Esophagus squamous epithelium (tissue), 5 donors: ENCODE measurements around the gene NFKBIE. TPM values are rescaled to one million over a fixed set of nuclear protein-coding genes. Genes with fewer than 3 reads are reported as not detected.

Experiments used
- DNase-seq: peaks from one replicate; lab custom pipeline; 2025; lab: John Stamatoyannopoulos, UW
- H3K27ac ChIP-seq, 4 donors: fragments of 200-600 bp; sonication (generic); one replicate each; pipeline ENCODE4 v1.5.1; 2016 to 2019; ENCODE audit warnings: mild to moderate bottlenecking in 1 of 4
- H3K27me3 ChIP-seq, 4 donors: fragments of 200-600 bp; sonication (generic); 1 replicate in 3 of 4; 2 replicates in 1 of 4; pipeline versions ENCODE4 v1.5.1 to v1.6.0; 2017 to 2021; ENCODE audit warnings: antibody characterized with exemption in 1 of 4
- H3K36me3 ChIP-seq, 3 donors: fragments of 200-600 bp; sonication (generic); one replicate each; pipeline ENCODE4 v1.5.1; 2016 to 2019
- H3K4me1 ChIP-seq, 3 donors: fragments of 200-600 bp; sonication (generic); one replicate each; pipeline ENCODE4 v1.5.1; 2017 to 2019
- H3K4me3 ChIP-seq, 4 donors: fragments of 200-600 bp; sonication (generic); 1 replicate in 3 of 4; 2 replicates in 1 of 4; pipeline ENCODE4 v1.5.1; 2016 to 2019; ENCODE audit warnings: mild to moderate bottlenecking in 2 of 4, moderate library complexity in 1 of 4
- H3K9me3 ChIP-seq, 3 donors: fragments of 200-600 bp; sonication (generic); one replicate each; pipeline ENCODE4 v1.5.1; 2016 to 2019
- POLR2A ChIP-seq, 4 donors: fragments of 450-650 bp; IDR thresholded peaks; one replicate each; pipeline ENCODE4 v1.6.1; 2017; ENCODE audit warnings: antibody characterized with exemption in 4 of 4, mild to moderate bottlenecking in 4 of 4, moderate library complexity in 3 of 4
- WGBS, 2 donors: methylation state at CpG; one replicate each; pipeline ENCODE4 v1.1.5; 2018; 5-methylcytosine and 5-hydroxymethylcytosine counted together
- intact Hi-C: fragments of 100-400 bp; cut with DNase I; formaldehyde crosslinking; loops from one replicate; pipeline ENCODE4 v1.15.0; 2022
- total RNA-seq, 4 donors: library from RNA; depleted of rRNA; stranded (reverse); fragments of >200 nt; gene quantifications; one replicate each; pipeline ENCODE4 v1.1.0, GENCODE V29; 2016
- TF ChIP-seq, protein P1 (sequence below), 6 experiments: fragments of 450-650 bp in 4 of 6; fragments of 200-600 bp in 2 of 6; sonication (generic) in 2 of 6; IDR thresholded peaks; one replicate each; pipeline ENCODE4 v1.5.1; 2016 to 2019; ENCODE audit warnings: antibody characterized with exemption in 6 of 6, mild to moderate bottlenecking in 4 of 6, moderate library complexity in 4 of 6
- donor health status: DM: yes; HTN: yes; CAD: no.

NFKBIE gene
- total RNA-seq, 4 donors from 2014 or later = 8.6 to 11.2 (median 10.2) TPM

GRCh38 chr6:44276667-44277640 is 11.6 kb upstream of the NFKBIE start:
- WGBS, 2 donors = 80 to 95% methylated on average over 4 to 14 of the region's 23 CpGs
- H3K27me3 ChIP-seq = peaks cover 0 to 89% (median 2%) of the 10 kb centered on the region in 4 donors
- intact Hi-C loops = no loop called here

GRCh38 chr6:44275749-44276648 is 10.6 kb upstream of the NFKBIE start:
- DNase-seq = no peak
- Histone ChIP-seq H3K27me3 (peaks cover 0 to 97% (median 5%) of the 10 kb centered on the region in 4 donors), H3K4me3 (peak overlapping the region; percentile 5 to 63 (median 26)), H3K4me1 (peaks cover 8 to 19% (median 11%) of the 10 kb centered on the region in 3 donors), H3K36me3 (no peaks in the 10 kb centered on the region), H3K27ac (no peak overlapping the region), H3K9me3 (no peaks in the 10 kb centered on the region)
- intact Hi-C loops = no loop called here
- 23 to 31% methylated on average over 13 to 24 of the region's 109 CpGs for WGBS, 2 donors
- no peak for TF ChIP-seq POLR2A (IDR thresholded peaks at IDR 0.05)
- TF ChIP-seq, protein P1, sequence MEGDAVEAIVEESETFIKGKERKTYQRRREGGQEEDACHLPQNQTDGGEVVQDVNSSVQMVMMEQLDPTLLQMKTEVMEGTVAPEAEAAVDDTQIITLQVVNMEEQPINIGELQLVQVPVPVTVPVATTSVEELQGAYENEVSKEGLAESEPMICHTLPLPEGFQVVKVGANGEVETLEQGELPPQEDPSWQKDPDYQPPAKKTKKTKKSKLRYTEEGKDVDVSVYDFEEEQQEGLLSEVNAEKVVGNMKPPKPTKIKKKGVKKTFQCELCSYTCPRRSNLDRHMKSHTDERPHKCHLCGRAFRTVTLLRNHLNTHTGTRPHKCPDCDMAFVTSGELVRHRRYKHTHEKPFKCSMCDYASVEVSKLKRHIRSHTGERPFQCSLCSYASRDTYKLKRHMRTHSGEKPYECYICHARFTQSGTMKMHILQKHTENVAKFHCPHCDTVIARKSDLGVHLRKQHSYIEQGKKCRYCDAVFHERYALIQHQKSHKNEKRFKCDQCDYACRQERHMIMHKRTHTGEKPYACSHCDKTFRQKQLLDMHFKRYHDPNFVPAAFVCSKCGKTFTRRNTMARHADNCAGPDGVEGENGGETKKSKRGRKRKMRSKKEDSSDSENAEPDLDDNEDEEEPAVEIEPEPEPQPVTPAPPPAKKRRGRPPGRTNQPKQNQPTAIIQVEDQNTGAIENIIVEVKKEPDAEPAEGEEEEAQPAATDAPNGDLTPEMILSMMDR (IDR thresholded peaks at IDR 0.05) = no peak

More at GRCh38 chr6:44276667-44277640, 11.6 kb upstream of the NFKBIE start:
- DNase-seq = no peak
- no peaks in the 10 kb centered on the region for H3K9me3 ChIP-seq
- TF ChIP-seq, protein P1 (IDR thresholded peaks at IDR 0.05) = no peak
- no peak for TF ChIP-seq POLR2A (IDR thresholded peaks at IDR 0.05)
- peaks cover 8 to 15% (median 10%) of the 10 kb centered on the region in 3 donors for H3K4me1 ChIP-seq
- H3K36me3 ChIP-seq = no peaks in the 10 kb centered on the region
- H3K4me3 ChIP-seq = no peak overlapping the region
- H3K27ac ChIP-seq = no peak overlapping the region

GRCh38 chr6:44275271-44275748 is 10.0 kb upstream of the NFKBIE start:
- peak overlapping the region in 2 of 4 donors; percentile 42 to 63 for H3K4me3 ChIP-seq
- no peak for TF ChIP-seq POLR2A (IDR thresholded peaks at IDR 0.05)
- TF ChIP-seq, protein P1 (IDR thresholded peaks at IDR 0.05) = no peak
- intact Hi-C loops = no loop called here
- 84 to 87% methylated on average over 31 to 44 of the region's 59 CpGs for WGBS, 2 donors
- H3K9me3 ChIP-seq = no peaks in the 10 kb centered on the region
- no peak for DNase-seq
- peaks cover 0 to 99% (median 5%) of the 10 kb centered on the region in 4 donors for H3K27me3 ChIP-seq
- H3K36me3 ChIP-seq = no peaks in the 10 kb centered on the region
- H3K4me1 ChIP-seq = peaks cover 8 to 26% (median 18%) of the 10 kb centered on the region in 3 donors
- no peak overlapping the region for H3K27ac ChIP-seq

- intact Hi-C loops = no loop called here
Observed at GRCh38 chr6:44273617-44274016, 8.3 kb upstream of the NFKBIE start.

More at GRCh38 chr6:44273617-44274016, 8.3 kb upstream of the NFKBIE start:
- TF ChIP-seq, protein P1 (IDR thresholded peaks at IDR 0.05) = no peak
- no peak for TF ChIP-seq POLR2A (IDR thresholded peaks at IDR 0.05)
- no peaks in the 10 kb centered on the region for H3K36me3 ChIP-seq
- no peak overlapping the region for H3K27ac ChIP-seq
- H3K4me1 ChIP-seq = peaks cover 8 to 29% (median 21%) of the 10 kb centered on the region in 3 donors
- no peaks in the 10 kb centered on the region for H3K9me3 ChIP-seq
- DNase-seq = no peak
- peaks cover 0 to 100% (median 8%) of the 10 kb centered on the region in 4 donors for H3K27me3 ChIP-seq
- no peak overlapping the region for H3K4me3 ChIP-seq
- WGBS, 2 donors = 50% methylated on average over 1 of the region's 1 CpG; no CpG with 5 or more reads in 1 of the 2 donors
